GM19023 (cell line): ENCODE results near the gene SH3BP5.

Experiments used
- ATAC-seq: cut with Tn5 transposase; IDR thresholded peaks from one replicate; pipeline ENCODE4 v1.9.1; 2021; ENCODE audit warnings: mild to moderate bottlenecking, moderate library complexity; ENCODE audit not compliant: unreplicated experiment

SH3BP5 gene

DNA sequence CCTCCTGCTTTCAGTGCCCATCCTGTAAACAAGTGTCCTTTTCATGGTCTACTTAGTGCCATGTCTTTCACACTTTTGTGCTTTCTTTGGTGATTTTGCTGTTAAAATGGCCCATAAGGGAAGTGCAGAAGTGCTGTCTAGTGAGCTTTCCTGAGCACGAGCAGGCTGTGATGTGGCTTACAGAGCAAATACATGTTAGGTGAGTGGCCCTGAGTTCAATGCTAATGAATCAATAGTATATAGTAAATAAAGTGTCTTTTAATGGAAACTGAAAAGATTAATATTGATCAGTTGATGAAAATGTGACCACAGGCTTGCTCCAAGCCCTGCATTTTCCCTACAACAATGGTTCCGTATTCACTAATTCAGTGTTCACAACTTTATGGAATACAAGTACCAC is 5.7 kb downstream of the SH3BP5 start:
- no peak for ATAC-seq

DNA sequence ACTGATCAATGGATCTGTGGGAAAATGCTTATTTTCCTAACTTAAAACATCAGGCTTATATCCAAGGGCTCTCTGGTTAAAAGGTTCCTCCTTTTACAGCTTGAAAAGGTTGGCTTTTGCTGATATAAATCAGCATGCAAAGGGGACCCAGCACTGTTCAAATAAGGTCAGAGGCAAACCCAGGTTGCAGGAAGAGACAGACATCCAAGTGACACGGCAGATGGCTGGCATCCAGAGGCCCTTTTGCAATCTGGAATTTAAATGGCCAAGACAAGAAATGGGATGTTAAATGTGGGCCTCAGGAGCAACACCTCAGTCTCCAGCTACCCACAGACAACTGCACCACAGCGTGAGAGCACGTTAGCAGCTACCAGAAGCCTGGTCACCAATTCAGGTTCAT is 6.3 kb downstream of the SH3BP5 start:
- no peak for ATAC-seq

DNA sequence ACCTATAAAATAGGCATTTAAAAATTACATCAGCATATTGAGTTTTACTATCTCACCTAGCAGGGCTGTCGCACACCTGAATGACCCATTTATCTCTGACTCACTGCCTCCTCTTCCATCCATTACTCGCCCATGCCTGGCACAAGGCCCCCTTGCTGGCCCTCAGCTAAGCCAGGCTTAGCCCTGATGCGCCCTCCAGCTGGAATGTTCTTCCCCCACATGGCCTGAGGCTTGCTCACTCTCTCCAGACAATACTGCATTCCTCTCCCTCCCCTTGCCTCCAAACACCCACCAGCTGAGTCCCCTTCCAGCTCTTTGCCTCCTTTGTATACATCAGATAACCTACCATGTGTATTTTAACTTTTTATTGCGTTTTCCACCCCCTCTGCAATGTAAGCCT is 7.2 kb downstream of the SH3BP5 start:
- no peak for ATAC-seq

DNA sequence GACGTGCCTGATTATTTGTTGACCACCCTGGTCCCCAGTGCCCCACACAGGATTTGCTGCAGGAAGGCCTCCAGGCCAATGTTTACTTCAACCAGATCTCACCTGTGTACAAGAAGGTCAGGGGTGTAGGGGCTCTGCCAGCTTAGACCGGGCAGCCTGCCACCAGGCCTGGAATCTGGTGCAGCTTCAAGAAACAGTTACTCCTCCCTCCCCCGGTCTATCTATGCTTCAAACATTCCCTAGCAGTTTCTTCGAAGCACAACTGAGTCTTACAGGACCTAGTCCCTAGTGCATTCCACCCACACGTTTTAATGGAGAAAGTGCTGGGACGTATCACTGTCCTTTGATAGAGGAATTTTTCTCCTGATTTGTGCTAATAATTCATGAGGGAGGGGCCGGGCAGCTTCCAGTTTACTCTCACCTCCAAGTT is 8.0 kb downstream of the SH3BP5 start:
- no peak for ATAC-seq

DNA sequence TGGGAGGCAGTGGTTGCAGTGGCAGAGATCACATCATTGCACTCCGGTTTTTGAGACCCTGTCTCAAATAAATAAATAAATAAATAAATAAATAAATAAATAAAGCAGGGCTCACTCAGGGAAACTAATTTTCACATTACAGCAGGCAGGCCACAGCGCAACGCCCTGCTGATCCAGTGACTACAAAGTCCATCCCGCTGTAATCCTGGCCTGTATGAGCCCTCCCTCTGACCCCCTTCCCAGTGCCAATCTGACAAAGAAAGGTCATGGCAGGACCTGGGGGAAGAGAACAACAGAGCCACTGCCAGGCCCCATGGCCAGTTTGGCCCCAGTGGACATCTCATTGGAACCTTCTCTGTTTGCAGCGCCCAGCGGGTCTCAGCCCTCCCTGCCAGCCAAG is 9.3 kb downstream of the SH3BP5 start:
- no peak for ATAC-seq

DNA sequence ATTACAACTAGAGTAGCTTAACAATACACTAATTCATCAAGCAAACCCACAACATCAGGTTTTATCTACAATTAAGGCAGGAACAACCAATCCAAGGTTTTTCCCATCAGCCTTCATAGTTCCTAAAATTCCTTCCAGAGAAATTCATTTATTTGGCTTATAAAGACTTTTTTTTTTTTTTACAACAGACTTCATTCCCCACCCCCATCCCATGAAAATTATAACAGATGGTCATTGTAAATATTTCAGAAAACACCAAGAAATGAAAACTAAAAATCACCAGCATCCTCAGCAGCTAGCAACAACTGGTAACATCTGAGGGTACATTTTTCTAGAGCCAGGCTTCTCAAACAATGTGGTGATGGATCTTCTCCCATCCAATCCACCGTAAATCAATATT is 11.0 kb downstream of the SH3BP5 start:
- ATAC-seq: no peak

DNA sequence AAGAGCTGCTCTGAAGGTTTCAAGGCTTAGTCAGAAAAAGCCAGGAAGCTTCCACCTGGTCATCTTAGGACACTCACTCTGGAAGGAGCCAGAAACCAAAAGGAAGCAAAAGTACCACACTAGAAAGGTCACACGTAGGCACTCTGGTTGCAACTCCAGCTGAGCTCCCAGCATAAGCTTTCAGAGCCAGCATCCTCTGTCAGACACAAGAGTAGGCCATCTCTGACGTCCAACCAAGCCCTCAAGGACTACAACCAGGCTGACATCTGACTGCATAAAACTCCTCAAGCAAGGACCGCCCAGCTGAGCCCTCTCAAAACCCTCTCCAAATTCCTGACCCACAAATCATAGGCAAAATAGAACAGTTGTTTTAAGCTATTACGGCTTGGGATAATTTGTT is 12.8 kb downstream of the SH3BP5 start:
- no peak for ATAC-seq

DNA sequence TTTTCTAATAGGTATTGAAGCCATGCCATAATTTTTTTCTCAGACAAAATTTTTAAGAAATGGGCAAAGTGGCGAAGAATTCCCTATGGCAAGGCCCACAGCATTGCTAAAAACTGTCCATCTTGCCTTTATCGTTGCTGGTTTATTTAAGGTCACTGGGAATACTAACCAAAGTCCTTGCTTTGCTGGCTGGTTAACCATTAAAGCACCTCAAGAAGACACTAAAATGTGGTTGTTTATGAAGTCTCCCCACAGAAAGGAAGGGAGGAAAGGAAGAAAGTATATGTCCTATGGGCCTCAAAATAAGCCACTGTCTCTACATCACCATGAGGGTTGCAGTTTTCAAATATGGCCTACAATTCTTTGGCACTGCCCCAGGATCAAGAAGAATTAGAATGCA is 13.2 kb downstream of the SH3BP5 start:
- no peak for ATAC-seq

DNA sequence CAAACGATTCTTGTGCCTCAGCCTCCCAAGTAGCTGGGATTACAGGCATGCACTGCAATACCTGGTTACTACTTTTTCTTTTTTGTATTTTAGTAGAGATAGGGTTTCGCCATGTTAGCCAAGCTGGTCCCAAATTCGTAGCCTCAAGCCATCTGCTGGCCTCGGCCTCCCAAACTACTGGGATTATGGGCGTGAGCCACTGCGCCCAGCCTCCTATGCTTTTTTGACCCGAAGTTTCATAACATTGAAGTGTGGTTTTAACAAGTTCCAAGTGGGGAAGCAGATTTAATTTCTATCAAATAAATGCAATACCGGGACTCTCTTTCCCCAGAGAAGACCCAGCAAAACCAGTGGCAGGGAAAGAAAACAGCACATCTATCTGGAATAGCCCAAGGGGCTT is 13.7 kb downstream of the SH3BP5 start:
- ATAC-seq: no peak

DNA sequence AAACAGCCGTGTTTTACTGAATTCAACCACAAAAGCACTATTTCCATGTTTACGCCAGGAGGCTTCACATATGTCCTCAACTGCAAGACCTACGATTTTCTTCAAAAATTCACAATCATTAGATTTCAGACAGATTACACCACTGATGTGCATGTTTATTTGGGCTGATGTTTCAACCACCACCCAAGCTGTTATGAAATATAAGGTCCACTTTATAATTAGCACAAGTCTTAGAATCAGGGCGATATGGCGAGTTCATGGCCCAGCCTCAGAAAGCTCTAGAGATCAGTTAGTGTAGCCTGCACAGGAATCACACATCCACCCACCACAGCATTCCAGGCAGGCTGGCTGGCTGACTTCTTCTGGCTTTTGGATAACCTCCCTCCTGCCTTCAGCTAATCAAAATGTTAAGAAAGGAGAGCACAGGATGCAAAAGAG is 15.4 kb downstream of the SH3BP5 start:
- ATAC-seq: no peak

DNA sequence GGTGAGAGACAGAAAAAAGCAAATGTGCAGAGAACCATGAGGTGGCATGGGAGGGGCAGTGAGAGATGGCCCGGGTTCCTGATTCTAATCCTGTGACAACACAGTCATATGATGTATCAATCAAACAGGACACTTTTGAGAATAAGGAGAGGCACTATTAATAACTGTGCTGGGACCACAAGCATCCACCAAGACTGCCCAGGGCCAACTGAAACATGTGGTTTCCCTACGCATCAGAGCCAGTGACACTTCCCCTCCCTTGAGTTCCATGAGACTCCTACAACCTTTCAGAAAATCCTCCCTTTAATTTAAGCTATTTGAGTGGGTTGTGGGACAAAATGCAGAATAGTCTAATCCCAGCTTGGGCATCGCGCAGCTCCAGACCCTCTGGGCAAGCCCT is 17.4 kb downstream of the SH3BP5 start:
- no peak for ATAC-seq

DNA sequence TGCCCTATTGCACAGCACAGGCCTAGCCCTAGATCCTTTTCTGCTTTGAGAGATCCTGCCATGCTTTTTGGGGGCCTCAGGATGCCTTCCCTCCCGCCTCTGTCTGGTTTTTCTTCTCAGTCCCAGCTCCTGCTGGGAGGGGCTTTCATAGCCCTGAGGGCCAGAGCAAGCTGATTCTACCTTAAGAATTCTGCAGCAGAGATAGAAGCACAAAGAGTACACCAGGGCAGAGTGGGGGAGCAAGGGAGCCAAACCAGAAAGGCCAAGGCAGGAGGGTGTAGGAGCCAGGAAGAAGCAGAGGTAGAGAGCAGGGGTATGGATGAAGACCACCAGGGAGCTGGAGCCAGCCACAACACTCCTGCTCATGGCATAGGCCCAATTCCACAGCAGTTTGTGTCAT is 18.1 kb downstream of the SH3BP5 start:
- no peak for ATAC-seq

DNA sequence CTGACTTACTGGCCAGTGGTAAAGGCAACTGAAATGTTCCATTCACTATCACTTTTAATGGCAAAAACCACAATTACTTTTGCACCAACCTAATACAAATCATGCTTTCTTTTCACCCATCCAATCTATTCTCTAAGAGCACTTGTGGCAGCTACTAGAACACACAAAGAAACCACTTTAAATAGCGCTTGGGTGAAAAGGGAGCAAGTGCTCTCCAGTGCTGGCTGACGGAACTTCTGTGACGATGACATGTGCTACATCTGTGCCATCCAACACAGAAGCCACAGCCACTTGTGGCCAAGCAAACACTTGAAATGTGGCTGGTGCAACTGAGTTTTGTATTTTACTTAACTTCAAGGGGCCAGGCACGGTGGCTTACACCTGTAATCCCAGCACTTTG is 18.9 kb downstream of the SH3BP5 start:
- ATAC-seq: no peak

DNA sequence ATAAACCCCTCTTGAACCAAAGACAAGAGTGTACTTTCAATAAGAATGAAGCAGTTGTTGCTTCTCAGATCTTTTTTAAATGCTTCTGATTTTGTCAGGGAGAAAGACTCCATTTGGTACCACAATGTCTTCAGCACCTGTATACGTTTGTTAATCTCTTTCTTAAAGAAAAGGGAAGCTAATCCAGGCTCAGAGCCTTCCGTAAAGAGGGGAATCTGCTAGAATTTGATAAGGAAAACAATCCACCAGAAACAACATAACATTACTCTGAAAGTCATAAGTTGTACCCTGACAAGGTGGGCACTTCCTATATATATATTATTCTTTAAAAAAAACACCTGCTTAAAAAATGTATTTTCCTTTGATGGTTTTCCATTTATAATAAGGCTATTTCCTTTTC is 19.8 kb downstream of the SH3BP5 start:
- no peak for ATAC-seq

DNA sequence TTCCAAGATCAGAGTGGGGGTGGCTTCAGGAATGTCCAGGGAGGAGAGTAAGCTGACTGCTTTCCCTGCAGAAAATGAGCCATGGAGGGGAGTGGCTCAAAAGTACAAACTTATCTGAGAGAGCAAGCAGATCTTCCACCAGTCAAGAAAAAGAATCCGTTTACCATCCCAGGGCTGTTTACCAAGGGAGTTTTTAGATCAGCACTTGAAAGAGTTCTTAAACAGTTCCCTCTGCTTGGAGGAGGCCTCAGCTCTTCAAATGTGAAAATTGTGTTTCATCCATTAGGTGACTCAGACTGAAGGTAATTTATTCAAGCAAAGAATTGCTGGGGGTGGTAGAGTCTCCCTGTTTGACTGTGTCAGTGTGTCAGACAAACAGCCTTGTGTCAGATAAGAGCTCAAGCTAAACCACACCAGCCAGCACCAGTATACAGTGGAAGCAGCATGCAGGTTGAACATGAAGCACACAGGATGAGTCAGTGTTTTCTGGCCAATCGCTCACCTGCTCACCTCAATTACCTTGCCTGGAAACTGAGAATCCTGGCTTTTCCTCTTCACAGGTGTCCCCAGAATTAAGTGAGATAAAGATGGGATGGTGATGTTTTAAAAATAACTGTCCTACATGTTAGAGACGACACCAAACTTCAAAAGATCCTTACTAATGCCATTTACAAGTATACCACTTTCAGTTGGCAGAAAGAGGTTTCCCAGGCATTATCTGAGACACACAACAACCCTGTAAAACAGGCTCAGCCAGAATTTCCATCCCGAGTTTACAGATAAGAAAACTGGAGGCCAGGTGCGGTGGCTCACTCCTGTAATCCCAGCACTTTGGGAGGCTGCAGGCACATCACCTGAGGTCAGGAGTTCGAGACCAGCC is 21.7 kb downstream of the SH3BP5 start:
- peak; percentile 85 for ATAC-seq

DNA sequence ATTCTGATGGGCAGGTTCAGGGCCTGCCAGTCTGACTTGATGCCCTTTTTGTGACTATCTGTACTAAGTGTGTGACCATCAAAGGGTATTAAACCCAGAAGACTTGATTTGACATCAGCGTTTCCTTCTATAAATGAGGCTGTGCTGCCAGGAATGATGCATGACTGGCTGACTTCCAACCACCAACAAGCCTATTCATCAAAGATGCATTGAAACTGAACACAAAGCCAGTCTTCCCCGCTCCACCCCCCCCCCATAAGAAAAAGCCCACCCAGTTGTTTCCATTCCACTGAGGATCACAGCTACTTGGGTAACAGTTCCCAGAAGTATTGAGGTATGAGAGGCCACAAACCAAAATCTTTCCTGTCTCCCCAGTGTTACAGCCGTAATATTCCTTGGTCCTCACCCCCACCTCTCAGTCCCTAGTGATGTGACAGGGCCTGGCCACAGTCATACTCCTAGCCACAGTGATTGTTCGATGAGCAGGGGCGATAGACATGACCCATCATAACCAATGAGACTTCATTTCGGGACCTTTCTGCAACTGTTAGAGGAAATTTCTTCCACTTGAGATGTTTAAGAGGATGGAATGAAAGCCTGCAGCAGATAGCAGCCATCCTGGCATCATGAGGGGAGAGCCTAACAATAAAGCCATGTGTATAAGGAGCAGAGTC is 22.6 kb downstream of the SH3BP5 start:
- no peak for ATAC-seq

DNA sequence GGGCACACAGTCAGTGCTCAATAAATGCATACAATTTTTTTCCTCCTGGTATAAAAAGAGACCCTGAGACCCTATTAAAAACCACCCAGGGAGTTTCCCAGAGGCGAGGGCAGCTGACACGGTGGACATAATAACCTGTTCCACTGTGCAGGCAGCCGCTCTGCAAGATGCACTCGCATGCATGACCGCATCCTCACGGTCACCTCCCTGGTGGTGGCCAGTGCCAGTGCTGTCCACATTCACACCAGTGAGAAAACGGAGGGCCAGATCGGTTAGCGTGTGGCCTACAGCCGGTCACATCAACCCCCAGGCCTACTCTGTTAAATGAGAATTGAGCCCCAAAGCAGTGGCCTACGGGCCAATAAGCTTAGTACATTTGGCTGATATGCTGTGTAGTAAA is 24.8 kb downstream of the SH3BP5 start:
- ATAC-seq: no peak

DNA sequence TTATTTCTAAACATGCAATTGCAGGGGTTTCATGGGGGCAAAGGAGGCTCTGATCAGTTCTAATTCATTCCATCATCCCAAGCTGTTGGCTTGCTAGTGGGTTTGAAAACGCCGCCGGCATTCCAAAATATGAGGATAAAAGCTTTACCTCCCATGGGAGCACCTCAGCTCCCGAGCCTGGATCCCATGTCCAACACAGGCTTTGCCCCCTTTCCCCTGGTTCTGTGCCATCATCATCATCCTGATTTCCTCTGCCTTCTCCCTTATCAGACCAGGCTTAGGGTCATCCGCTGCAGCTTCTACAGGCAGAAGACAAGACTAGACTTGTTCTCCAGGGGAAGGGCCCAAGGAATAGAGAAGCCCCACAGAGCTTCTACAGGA is 25.4 kb downstream of the SH3BP5 start:
- ATAC-seq: no peak

DNA sequence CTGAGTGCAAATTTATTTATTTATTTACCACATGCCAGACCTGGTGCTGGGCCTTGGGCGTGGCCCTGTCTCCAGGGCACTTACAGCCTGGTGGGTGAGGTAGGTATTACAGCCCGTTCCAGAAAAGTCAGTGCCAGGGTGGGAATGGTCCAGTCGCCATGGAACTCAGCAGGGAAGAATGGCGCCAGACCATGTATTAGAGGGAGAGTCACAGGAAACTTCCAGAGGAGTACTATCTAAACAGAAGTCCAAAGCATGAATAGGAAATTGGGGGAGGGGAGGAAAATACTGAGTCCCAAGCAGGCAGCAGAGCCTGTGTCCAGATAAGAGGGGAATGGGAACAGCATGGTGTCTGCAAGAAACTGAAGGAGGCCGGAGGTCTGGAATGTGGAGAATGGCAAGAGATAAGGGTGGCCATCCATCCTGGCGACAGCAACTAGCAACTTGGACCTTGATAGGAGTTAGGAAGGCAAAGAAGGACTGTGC is 27.0 kb downstream of the SH3BP5 start:
- ATAC-seq: no peak

DNA sequence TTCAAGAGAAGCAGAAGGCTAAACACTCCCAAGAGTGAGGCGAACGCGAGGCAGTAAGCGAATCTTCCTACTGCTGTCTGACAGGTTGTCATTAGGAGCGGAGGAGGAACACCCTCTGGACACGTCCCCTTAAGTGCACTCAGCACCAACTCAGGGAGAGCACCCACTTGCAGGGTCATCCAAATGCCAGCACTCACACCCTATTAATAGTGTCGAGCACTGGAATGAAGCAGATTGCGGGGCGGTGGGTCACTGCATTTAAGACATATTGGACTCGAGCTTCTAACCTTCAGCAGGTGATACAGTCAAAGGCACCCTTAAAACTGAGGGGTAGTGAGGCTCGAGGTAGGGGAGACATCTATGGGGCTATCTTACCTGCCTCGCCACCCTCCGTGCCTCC is 28.7 kb downstream of the SH3BP5 start:
- no peak for ATAC-seq

DNA sequence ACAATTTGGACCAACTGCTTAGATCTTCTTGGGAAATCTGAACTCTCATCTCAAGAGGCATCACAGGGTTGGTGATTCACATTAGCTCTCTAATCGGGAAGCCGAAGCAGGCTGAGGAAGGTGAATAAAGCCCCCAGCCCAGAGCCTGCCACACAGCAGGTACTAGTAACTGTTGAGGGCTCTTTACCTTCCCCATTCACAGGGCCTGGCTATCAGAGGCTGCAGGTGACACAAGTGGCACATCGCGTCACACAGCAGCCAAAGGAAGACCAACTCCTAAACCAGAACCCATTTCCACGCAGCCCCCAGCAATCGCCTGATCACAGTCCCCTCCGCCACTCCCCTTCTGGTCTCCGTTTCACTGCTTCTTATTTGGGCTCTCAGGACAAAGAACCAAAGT is 29.2 kb downstream of the SH3BP5 start:
- no peak for ATAC-seq

DNA sequence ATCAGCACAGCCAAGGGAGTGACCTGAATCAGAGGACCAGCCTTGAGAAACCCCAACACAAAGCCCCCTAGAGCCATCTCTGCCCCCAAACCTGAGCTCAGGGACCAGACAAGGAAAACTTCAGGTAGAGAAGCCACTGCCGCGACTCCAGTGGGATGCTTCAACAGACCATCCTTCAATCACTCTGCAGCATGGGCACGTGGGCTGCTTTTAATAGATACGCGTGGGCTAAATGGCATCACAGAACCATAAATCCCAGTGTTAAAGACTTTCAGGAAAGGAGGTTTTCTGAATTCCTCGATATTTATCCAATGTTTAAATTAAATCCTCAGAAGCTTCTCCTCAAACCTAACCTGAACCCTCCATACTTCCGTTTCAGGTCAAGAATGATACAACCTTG is 30.6 kb downstream of the SH3BP5 start:
- no peak for ATAC-seq
